ENCODE data around the gene GDI1. TPM values are rescaled to one million over a fixed set of nuclear protein-coding genes. Genes with fewer than 3 reads are reported as not detected.
A peak's percentile ranks its signal among the peaks of the same experiment; 100 is the strongest.

The GDI1 gene
- total RNA-seq, 1 donor from 2014 or later, result 210 TPM

DNA sequence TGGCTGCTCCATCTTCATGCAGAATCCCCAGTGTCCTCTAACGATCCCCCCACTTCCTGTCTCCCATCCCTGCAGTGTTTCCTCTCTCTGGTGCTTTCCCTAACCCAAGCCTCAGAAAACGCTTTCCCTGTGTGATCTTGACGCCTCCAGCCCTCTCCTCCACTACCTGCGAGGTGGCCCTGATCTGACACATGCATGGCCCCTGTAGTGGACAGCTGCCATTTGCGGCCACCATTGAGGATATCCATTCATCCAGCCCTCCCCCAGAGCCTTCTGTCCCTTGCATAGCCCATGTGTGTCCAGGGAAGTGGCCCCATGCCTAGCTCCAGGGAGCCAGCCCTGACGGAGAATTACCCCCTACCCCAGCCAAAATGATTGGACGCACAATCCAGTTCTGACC lies 46.4 kb downstream of the GDI1 start:
- Mint-ChIP-seq H3K27ac (ENCODE audit: unreplicated experiment) (no peak overlapping the region), H3K9me3 (no peaks in the 10 kb centered on the region), H3K4me1 (no peaks in the 10 kb centered on the region), H3K36me3 (ENCODE audit: low read depth) (peaks cover 14% of the 10 kb centered on the region), H3K4me3 (peak overlapping the region; percentile 44), H3K27me3 (ENCODE audit: low read depth) (no peaks in the 10 kb centered on the region)
- no peak for TF ChIP-seq CTCF (conservative IDR thresholded peaks at IDR 0.05)
- DNase-seq (ENCODE audit: low read depth, low spot score), result no peak

GRCh38 chrX:154484255-154485149 lies 47.5 kb downstream of the GDI1 start:
- no peak for TF ChIP-seq CTCF (conservative IDR thresholded peaks at IDR 0.05)
- peaks cover under 1% of the 10 kb centered on the region for H3K4me1 Mint-ChIP-seq

DNA sequence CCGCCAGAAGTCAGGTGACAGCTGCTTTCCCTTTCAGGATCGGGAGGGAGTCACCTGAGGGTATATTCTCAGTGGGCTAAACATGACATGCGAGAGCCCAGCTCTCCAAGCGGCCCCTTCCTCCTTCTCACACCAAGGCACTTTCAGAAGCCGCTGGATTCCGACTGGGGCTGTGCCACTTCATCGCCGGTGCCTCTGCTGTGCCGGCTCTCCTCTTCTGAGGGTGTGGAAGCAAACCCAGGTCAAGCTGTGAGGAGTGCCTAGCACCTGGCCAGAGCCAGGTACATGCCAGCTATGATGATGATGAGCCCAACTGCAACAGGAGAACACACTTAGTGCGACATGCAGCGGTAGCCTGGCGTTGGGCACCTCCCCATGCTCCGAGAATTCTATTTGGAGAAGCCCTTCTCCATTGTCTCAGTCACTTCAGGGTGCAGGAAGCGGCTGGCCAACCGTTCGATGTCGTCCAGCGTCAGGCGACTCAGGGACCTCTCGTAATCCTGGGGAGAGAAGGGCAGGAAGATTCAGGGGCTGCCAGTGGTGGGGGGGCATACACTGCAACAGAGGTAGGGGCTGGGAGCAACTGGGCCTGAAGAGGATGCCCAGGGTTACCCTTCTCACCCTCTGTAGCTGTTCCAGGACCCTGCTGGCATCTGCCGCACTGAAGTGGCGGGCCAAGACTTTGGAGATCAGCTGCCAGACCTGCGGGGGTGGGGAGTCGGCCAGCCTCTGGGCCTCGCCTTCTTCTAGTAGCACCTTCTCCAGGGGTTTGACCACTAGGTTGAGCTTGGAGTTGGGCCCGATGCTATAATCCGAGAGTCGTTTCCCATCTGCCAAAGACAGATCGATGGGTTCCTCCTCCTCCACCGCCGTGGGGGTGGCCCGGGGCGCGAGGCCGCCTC lies 48.4 kb downstream of the GDI1 start:
- peaks cover 6% of the 10 kb centered on the region for H3K4me1 Mint-ChIP-seq
- H3K4me3 Mint-ChIP-seq, result peak overlapping the region; percentile 66
- no peaks in the 10 kb centered on the region for H3K9me3 Mint-ChIP-seq
- H3K27ac Mint-ChIP-seq (ENCODE audit: unreplicated experiment), result no peak overlapping the region
- no peaks in the 10 kb centered on the region for H3K27me3 Mint-ChIP-seq (ENCODE audit: low read depth)
- no peak for TF ChIP-seq CTCF (conservative IDR thresholded peaks at IDR 0.05)
- no peak for DNase-seq (ENCODE audit: low read depth, low spot score)
- peaks cover 14% of the 10 kb centered on the region for H3K36me3 Mint-ChIP-seq (ENCODE audit: low read depth)

More at GRCh38 chrX:154484255-154485149, 47.5 kb downstream of the GDI1 start:
- Mint-ChIP-seq H3K27ac (ENCODE audit: unreplicated experiment) (no peak overlapping the region), H3K4me3 (peak overlapping the region; percentile 9), H3K36me3 (ENCODE audit: low read depth) (peaks cover 14% of the 10 kb centered on the region), H3K27me3 (ENCODE audit: low read depth) (no peaks in the 10 kb centered on the region), H3K9me3 (no peaks in the 10 kb centered on the region)
- no peak for DNase-seq (ENCODE audit: low read depth, low spot score)

- Mint-ChIP-seq H3K4me3 (no peak overlapping the region), H3K36me3 (ENCODE audit: low read depth) (peaks cover 14% of the 10 kb centered on the region)
- no peak for DNase-seq (ENCODE audit: low read depth, low spot score)
Observed at GRCh38 chrX:154486052-154486395, 49.1 kb downstream of the GDI1 start.

More at GRCh38 chrX:154486052-154486395, 49.1 kb downstream of the GDI1 start:
- peaks cover 6% of the 10 kb centered on the region for H3K4me1 Mint-ChIP-seq
- H3K9me3 Mint-ChIP-seq, result no peaks in the 10 kb centered on the region
- no peaks in the 10 kb centered on the region for H3K27me3 Mint-ChIP-seq (ENCODE audit: low read depth)
- H3K27ac Mint-ChIP-seq (ENCODE audit: unreplicated experiment), result no peak overlapping the region
- TF ChIP-seq CTCF (conservative IDR thresholded peaks at IDR 0.05), result no peak

Measured in neural crest cell (in vitro differentiated cells).